Stimulated activated CD8-positive, alpha-beta memory T cell treated with anti-CD3 and anti-CD28 coated beads, Interleukin-7, amount 100 ng/mL, for 1 hour (primary cell): Measurements from ENCODE around the gene MSI2.

Experiments
- DNase-seq, 2 donors: peaks; one replicate each; pipeline ENCODE4 v3.0.0-alpha.2; 2020; ENCODE audit warnings: low read depth in 2 of 2

MSI2 gene

GRCh38 chr17:57574040-57574513 lies 317.8 kb downstream of the MSI2 start:
- no peak for DNase-seq

GRCh38 chr17:57576744-57577143 lies 320.4 kb downstream of the MSI2 start:
- no peak for DNase-seq

- DNase-seq = no peak
Observed at GRCh38 chr17:57577751-57578607, 321.7 kb downstream of the MSI2 start.

GRCh38 chr17:57578608-57579225 lies 322.4 kb downstream of the MSI2 start:
- no peak for DNase-seq

- no peak for DNase-seq
Observed at GRCh38 chr17:57579245-57579644, 322.9 kb downstream of the MSI2 start.

- no peak for DNase-seq
Observed at GRCh38 chr17:57580055-57580739, 323.9 kb downstream of the MSI2 start.

GRCh38 chr17:57582881-57583756 lies 326.8 kb downstream of the MSI2 start:
- DNase-seq = no peak

- no peak for DNase-seq
Observed at GRCh38 chr17:57584050-57584551, 327.8 kb downstream of the MSI2 start.

GRCh38 chr17:57585341-57586195 lies 329.2 kb downstream of the MSI2 start:
- DNase-seq = no peak

GRCh38 chr17:57586196-57586740 lies 329.9 kb downstream of the MSI2 start:
- no peak for DNase-seq

- no peak for DNase-seq
Observed at GRCh38 chr17:57586742-57587141, 330.4 kb downstream of the MSI2 start.

- no peak for DNase-seq
Observed at GRCh38 chr17:57587193-57587969, 331.1 kb downstream of the MSI2 start.

GRCh38 chr17:57588086-57588485 lies 331.8 kb downstream of the MSI2 start:
- DNase-seq = no peak

GRCh38 chr17:57589151-57590034 lies 333.1 kb downstream of the MSI2 start:
- DNase-seq = no peak

- DNase-seq = no peak
Observed at GRCh38 chr17:57593739-57594462, 337.6 kb downstream of the MSI2 start.

GRCh38 chr17:57594767-57595166 lies 338.4 kb downstream of the MSI2 start:
- no peak for DNase-seq

- no peak for DNase-seq
Observed at GRCh38 chr17:57595426-57595825, 339.1 kb downstream of the MSI2 start.
